HCT116 (cell line): ENCODE results near the gene BRINP3.

Experiments used
- EZH2 ChIP-seq: fragments of 200-600 bp; sonication (generic); IDR thresholded peaks from 2 replicates; pipeline ENCODE4 v1.6.1; 2017; ENCODE audit warnings: antibody characterized with exemption, mixed run types
- FOSL1 ChIP-seq: IDR thresholded peaks from 2 replicates; pipeline ENCODE4 v1.6.1; 2012; ENCODE audit warnings: low read depth
- POLR2A ChIP-seq: IDR thresholded peaks from 2 replicates; pipeline ENCODE4 v1.7.0; 2011; ENCODE audit warnings: borderline replicate concordance; ENCODE audit not compliant: insufficient read depth, insufficient read length; ENCODE audit errors: extremely low read depth
- YY1 ChIP-seq: IDR thresholded peaks from 2 replicates; pipeline ENCODE4 v1.6.1; 2011; ENCODE audit warnings: low read length, low read depth, moderate library complexity, mild to moderate bottlenecking; ENCODE audit not compliant: insufficient replicate concordance; ENCODE audit errors: extremely low read depth
- TF ChIP-seq, protein P1 (sequence below), 3 experiments: fragments of 200-600 bp in 1 of 3; sonication (generic) in 1 of 3; IDR thresholded peaks in 2 of 3; conservative IDR thresholded peaks in 1 of 3; 2 replicates each; pipeline ENCODE4 v1.5.1; 2012 to 2017; ENCODE audit warnings: low read depth in 2 of 3, low read length in 2 of 3, antibody characterized with exemption in 1 of 3, borderline replicate concordance in 1 of 3, control low read depth in 1 of 3, mild to moderate bottlenecking in 1 of 3, mixed read lengths in 1 of 3, mixed run types in 1 of 3, moderate library complexity in 1 of 3; ENCODE audit not compliant: insufficient read depth in 1 of 3

DNA sequence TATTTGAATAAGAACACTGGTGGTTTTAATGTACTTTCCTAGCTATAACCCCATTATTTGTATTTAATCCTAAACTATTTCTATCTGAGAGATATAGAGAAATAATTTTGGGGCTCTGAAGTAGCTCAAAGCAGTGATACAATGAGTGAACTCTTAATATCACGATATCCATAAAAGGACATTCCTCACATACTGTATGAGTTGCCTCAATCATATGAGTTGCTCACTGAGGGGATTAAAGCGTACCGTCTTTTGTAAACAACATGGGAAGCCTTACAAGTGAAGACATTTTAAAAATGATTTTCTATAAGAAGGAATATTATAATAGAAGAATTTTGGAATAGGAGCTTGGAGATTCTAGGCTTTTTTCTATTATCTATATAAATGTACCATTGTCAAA is 21.5 kb downstream of the BRINP3 start:
- TF ChIP-seq, protein P1, sequence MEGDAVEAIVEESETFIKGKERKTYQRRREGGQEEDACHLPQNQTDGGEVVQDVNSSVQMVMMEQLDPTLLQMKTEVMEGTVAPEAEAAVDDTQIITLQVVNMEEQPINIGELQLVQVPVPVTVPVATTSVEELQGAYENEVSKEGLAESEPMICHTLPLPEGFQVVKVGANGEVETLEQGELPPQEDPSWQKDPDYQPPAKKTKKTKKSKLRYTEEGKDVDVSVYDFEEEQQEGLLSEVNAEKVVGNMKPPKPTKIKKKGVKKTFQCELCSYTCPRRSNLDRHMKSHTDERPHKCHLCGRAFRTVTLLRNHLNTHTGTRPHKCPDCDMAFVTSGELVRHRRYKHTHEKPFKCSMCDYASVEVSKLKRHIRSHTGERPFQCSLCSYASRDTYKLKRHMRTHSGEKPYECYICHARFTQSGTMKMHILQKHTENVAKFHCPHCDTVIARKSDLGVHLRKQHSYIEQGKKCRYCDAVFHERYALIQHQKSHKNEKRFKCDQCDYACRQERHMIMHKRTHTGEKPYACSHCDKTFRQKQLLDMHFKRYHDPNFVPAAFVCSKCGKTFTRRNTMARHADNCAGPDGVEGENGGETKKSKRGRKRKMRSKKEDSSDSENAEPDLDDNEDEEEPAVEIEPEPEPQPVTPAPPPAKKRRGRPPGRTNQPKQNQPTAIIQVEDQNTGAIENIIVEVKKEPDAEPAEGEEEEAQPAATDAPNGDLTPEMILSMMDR (IDR thresholded peaks at IDR 0.05 in 2 of 3, conservative IDR thresholded peaks at IDR 0.05 in 1 of 3; ENCODE audit: borderline replicate concordance in 1 of 3, insufficient read depth in 1 of 3, low read depth in 2 of 3, low read length in 2 of 3), result no peak
- TF ChIP-seq FOSL1 (no peak), YY1 (no peak), EZH2 (no peak), POLR2A (no peak)
